GM12801 (cell line): ENCODE data around the gene IGSF10.

Experiments used
- CTCF ChIP-seq: IDR thresholded peaks from one replicate; pipeline ENCODE4 v1.5.1; 2011; ENCODE audit warnings: control low read depth; ENCODE audit not compliant: insufficient read length; ENCODE audit errors: extremely low read depth

The IGSF10 gene

GRCh38 chr3:151412989-151413388 is 47.9 kb downstream of the IGSF10 start:
- no peak for TF ChIP-seq CTCF
